ENCODE data around the gene SUSD5.
"Not testable (repeated sequence)": the region's sequence is repeated elsewhere in the genome, so short reads cannot be mapped to it uniquely, and the experiment has no call there.

Gene SUSD5

GRCh38 chr3:33141006-33141405 is 77.6 kb downstream of the SUSD5 start:
- Histone ChIP-seq H3K4me1 (ENCODE audit: control insufficient read depth, insufficient read depth, low read length) (no peaks in the 10 kb centered on the region), H3K27ac (ENCODE audit: extremely low read depth, low read depth, low read length) (no peak overlapping the region), H3K9me3 (ENCODE audit: control insufficient read depth, insufficient read depth, low read depth, low read length) (no peaks in the 10 kb centered on the region), H3K36me3 (ENCODE audit: control insufficient read depth in 2 of 2, insufficient read depth in 1 of 2, low read length in 2 of 2) (peaks cover 4 to 33% of the 10 kb centered on the region in 2 experiments; a peak in 2 of 3 replicates), H3K4me3 (ENCODE audit: low read depth, low read length) (no peak overlapping the region)
- POLR2A ChIA-PET, result no interaction called here
- CTCF ChIA-PET, result interaction anchor here (0.5 to 2.6 kb wide), 3 partner anchors 9 to 232 kb away, joined by 3 to 7 read pairs (median 4); no protein-coding TSS in a partner anchor
- no peak for TF ChIP-seq ZNF433 (tag by site-specific recombination; IDR thresholded peaks at IDR 0.05; ENCODE audit: low read depth)
- TF ChIP-seq ZNF639 (tag by site-specific recombination; IDR thresholded peaks at IDR 0.05), result no peak
- TF ChIP-seq SP2 (tag by site-specific recombination; IDR thresholded peaks at IDR 0.05), result no peak
- no peak for TF ChIP-seq ZNF239 (tag by site-specific recombination; IDR thresholded peaks at IDR 0.05)
- no peak for TF ChIP-seq INSM2 (tag by site-specific recombination; IDR thresholded peaks at IDR 0.05)
- no peak for TF ChIP-seq ZNF701 (tag by site-specific recombination; IDR thresholded peaks at IDR 0.05)
- no peak for TF ChIP-seq ZNF350 (tag by site-specific recombination; IDR thresholded peaks at IDR 0.05)
- TF ChIP-seq WT1 (tag by site-specific recombination; IDR thresholded peaks at IDR 0.05), result no peak
- no peak for TF ChIP-seq ZNF501 (tag by site-specific recombination; IDR thresholded peaks at IDR 0.05)
- no peak for TF ChIP-seq ZNF16 (tag by site-specific recombination; IDR thresholded peaks at IDR 0.05; ENCODE audit: low read depth)
- TF ChIP-seq ZBTB49 (tag by site-specific recombination; IDR thresholded peaks at IDR 0.05; ENCODE audit: low read depth), result no peak
- no peak for TF ChIP-seq ZNF529 (tag by site-specific recombination; IDR thresholded peaks at IDR 0.05; ENCODE audit: insufficient replicate concordance)

- ChIA-PET CTCF (interaction anchor here (0.7 to 2.6 kb wide), 5 partner anchors 8 to 411 kb away, joined by 3 to 7 read pairs (median 4); no protein-coding TSS in a partner anchor), POLR2A (no interaction called here)
- Histone ChIP-seq H3K36me3 (ENCODE audit: control insufficient read depth in 2 of 2, insufficient read depth in 1 of 2, low read length in 2 of 2) (peaks cover 8 to 40% of the 10 kb centered on the region in 2 experiments; a peak in 2 of 3 replicates), H3K4me3 (ENCODE audit: low read depth, low read length) (no peak overlapping the region), H3K4me1 (ENCODE audit: control insufficient read depth, insufficient read depth, low read length) (no peaks in the 10 kb centered on the region), H3K9me3 (ENCODE audit: control insufficient read depth, insufficient read depth, low read depth, low read length) (no peaks in the 10 kb centered on the region), H3K27ac (ENCODE audit: extremely low read depth, low read depth, low read length) (no peak overlapping the region)
- TF ChIP-seq ZNF133 (tag by site-specific recombination; IDR thresholded peaks at IDR 0.05), result no peak
- TF ChIP-seq FEZF1 (tag by site-specific recombination; IDR thresholded peaks at IDR 0.05), result no peak
- no peak for TF ChIP-seq ZNF175 (tag by site-specific recombination; IDR thresholded peaks at IDR 0.05)
- TF ChIP-seq ZNF394 (tag by site-specific recombination; IDR thresholded peaks at IDR 0.05; ENCODE audit: borderline replicate concordance), result no peak
- no peak for TF ChIP-seq ZSCAN5A (tag by site-specific recombination; IDR thresholded peaks at IDR 0.05)
- no peak for TF ChIP-seq ZNF660 (tag by site-specific recombination; IDR thresholded peaks at IDR 0.05)
- no peak for TF ChIP-seq ZNF26 (tag by site-specific recombination; IDR thresholded peaks at IDR 0.05)
- no peak for TF ChIP-seq HOXC10 (CRISPR knock-in tag; IDR thresholded peaks at IDR 0.05)
- no peak for TF ChIP-seq ZNF571 (tag by site-specific recombination; IDR thresholded peaks at IDR 0.05)
Measured at GRCh38 chr3:33139996-33140395, 78.6 kb downstream of the SUSD5 start.

- H3K4me3 ChIP-seq (ENCODE audit: low read depth, low read length); POLR2A ChIA-PET: not testable (repeated sequence)
Measured at GRCh38 chr3:33139006-33139623, 79.5 kb downstream of the SUSD5 start.

More at GRCh38 chr3:33139006-33139623, 79.5 kb downstream of the SUSD5 start:
- H3K27ac ChIP-seq (ENCODE audit: extremely low read depth, low read depth, low read length); H3K4me1 ChIP-seq (ENCODE audit: control insufficient read depth, insufficient read depth, low read length); H3K9me3 ChIP-seq (ENCODE audit: control insufficient read depth, insufficient read depth, low read depth, low read length): not testable (repeated sequence)
- CTCF ChIA-PET, result interaction anchor here (0.7 to 2.6 kb wide), 3 partner anchors 8 to 162 kb away, joined by 3 to 7 read pairs (median 5); no protein-coding TSS in a partner anchor
- peaks cover 8 to 49% of the 10 kb centered on the region in 2 experiments; a peak in 2 of 3 replicates for H3K36me3 ChIP-seq (ENCODE audit: control insufficient read depth in 2 of 2, insufficient read depth in 1 of 2, low read length in 2 of 2)

Data from HEK293 (cell line).